NCI-H446 (cell line): ENCODE measurements around the gene RBM26.

Experiments used
- DNase-seq, 2 experiments: peaks; one replicate each; lab custom pipeline; 2025; lab: John Stamatoyannopoulos, UW

The RBM26 gene

GRCh38 chr13:79423801-79424642 lies 18.0 kb upstream of the RBM26 start:
- DNase-seq = peak in 1 of 2 experiments; percentile 0

GRCh38 chr13:79423340-79423739 lies 17.3 kb upstream of the RBM26 start:
- DNase-seq = no peak

- DNase-seq = no peak
These were observed 13.3 kb upstream of the RBM26 start for GRCh38 chr13:79419365-79419764.

DNA sequence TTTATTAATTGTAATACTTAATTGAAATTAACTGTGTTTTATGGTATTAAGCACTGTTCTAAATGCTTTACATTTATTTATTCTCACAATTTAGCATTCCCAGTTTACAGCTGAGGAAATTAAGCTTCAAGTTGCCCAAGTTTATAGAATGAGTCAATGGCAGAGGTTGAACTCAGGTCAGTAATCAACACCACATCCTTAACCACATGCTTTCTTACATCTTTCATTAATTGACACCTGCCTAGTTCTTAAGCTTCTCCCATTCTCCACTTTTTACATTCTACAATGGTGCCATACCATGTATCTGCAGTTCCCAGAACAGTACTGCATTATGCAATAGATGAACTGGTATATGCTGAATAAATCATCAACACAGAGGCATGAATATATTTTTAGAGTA lies 11.7 kb upstream of the RBM26 start:
- no peak for DNase-seq

DNA sequence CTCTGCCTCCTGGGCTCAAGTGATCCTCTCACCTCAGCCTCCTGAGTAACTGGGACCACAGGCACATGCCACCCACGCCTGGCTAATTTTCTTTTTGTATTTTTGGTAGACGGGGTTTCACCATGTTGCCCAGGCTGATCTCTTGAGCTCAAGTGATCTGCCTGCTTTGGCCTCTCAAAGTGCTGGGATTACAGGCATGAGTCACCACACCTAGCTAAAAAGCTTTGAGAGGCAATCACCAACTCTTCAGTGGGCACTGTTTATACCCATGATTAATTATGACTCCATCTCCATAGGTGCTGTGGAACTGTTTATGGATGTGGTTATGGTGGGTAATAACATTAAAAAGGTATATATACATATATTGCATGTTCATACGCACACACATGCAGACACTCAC lies 7.5 kb upstream of the RBM26 start:
- no peak for DNase-seq

DNA sequence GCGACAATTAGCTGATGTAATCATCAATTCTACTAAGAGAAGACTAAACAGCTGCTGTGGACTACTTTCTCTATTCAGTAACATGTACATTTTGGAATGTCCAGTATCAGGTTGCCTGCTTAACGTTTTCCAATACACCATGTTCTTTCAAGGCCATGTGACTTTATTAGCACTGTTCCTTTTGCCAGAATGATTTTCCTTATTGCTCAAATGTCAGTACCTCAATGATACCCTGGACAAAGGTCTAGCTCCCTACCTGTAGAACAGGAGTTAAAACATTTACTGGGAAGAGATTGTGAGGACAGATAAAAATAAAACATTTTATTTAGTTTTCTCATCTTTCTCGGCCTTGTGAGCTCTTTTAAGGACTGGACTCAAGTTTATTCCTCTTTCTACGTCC lies 3.8 kb upstream of the RBM26 start:
- DNase-seq = no peak

GRCh38 chr13:79407349-79407979 lies 1.4 kb upstream of the RBM26 start:
- DNase-seq = no peak

GRCh38 chr13:79406597-79406908 lies 498 bp upstream of the RBM26 start:
- no peak for DNase-seq

GRCh38 chr13:79405501-79405830 lies 589 bp downstream of the RBM26 start:
- no peak for DNase-seq

GRCh38 chr13:79404985-79405384 lies 1.1 kb downstream of the RBM26 start:
- DNase-seq = no peak

DNA sequence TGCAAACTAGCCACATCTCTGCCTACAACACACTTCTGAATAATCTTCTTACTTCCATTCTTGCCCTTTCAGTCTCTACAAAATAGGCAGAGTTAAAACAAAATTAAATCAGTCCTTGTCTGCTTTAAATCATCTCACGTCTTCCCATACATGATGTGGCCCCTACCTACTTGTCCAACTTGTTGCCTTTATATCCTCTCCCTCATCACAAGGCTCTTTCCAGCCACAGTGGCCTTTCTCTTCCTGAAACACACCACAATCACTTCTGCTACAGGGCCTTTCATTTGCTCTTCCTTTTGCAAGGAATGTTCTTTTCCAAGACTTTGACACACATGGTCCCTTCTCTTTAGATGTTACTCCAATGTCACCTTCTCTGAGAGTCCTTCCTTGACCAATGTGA lies 1.7 kb downstream of the RBM26 start:
- no peak for DNase-seq

GRCh38 chr13:79403113-79403512 lies 2.9 kb downstream of the RBM26 start:
- DNase-seq = no peak

DNA sequence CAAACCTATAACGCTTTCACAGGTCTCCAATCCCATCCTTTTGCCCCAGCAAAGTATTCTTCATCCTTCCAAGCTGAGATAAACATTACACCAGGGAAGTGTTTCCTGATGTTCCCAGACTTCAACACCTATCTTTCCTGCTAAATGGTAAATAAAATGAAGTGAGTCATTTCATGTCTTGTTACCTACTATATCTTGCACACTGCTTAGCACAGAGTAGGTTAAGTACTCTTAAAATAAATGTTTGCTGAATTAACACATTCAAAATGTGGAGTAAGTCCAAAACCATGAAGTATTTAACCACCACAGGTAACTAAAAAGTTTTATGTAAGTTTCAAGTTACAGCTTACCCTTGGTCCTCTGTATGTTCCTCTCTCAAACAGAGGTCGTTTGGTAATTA lies 3.4 kb downstream of the RBM26 start:
- no peak for DNase-seq

GRCh38 chr13:79402074-79402635 lies 3.9 kb downstream of the RBM26 start:
- DNase-seq = no peak

- DNase-seq = no peak
These were observed 4.6 kb downstream of the RBM26 start for GRCh38 chr13:79401259-79402070.

- DNase-seq = no peak
These were observed 7.1 kb downstream of the RBM26 start for GRCh38 chr13:79398915-79399314.

DNA sequence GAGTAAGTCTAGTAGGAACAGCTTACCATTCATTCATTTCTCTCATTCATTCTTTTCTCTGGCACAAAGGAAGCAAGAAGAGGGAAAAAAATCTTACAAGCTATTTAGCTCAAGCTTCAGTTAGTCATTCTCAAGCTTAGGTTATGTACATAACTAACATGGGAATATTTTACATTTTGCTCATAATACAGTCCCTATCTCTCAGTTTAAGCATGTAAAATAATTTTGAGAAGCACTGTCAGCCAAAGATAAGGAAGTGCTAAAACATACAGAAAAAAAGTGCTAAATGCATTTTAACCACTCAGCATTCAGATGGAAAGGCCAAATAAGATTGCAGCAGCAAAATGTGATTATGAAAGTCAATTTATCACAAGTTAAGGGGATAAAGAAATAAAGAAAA lies 7.9 kb downstream of the RBM26 start:
- DNase-seq = no peak

GRCh38 chr13:79395881-79396280 lies 10.2 kb downstream of the RBM26 start:
- DNase-seq = no peak

- no peak for DNase-seq
These were observed 12.3 kb downstream of the RBM26 start for GRCh38 chr13:79393564-79394249.

DNA sequence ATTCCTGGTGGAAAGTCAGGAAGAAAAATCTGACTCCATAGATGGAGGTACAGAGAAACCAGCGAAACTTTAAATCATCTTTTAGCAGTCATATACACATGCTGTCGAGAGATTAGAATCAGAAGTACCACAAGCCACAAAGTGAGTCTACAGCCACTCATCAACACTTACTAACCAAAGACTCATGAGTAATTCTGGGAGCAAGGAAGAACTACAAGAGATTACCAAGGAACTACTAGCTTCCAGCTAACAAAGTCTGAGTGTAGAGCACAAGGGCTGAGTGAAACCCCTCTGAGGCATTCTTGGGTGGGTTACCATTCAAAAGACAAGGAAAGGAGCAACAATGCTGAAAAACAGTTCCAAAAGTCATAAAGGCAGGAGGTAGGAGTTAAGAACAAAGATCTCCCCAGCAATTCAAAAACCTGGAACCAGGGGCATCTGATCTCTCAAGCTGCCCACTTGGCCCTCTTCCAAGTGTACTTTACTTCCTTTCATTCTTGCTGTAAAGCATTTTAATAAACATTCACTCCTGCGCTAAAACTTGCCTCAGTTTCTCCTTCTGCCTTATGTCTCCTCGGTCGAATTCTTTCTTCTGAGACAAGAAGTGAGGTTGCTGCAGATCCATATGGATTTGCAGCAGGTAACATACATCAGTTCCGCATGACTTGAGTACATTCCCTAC lies 13.0 kb downstream of the RBM26 start:
- DNase-seq = no peak

- DNase-seq = no peak
These were observed 17.0 kb downstream of the RBM26 start for GRCh38 chr13:79389026-79389425.

- DNase-seq = no peak
These were observed 18.2 kb downstream of the RBM26 start for GRCh38 chr13:79387853-79388252.
